NCI-H226 (cell line): ENCODE data around the gene ZNF451.

Source experiments
- DNase-seq: peaks from one replicate; pipeline ENCODE4 v3.0.0-alpha.2; 2015

The ZNF451 gene

DNA sequence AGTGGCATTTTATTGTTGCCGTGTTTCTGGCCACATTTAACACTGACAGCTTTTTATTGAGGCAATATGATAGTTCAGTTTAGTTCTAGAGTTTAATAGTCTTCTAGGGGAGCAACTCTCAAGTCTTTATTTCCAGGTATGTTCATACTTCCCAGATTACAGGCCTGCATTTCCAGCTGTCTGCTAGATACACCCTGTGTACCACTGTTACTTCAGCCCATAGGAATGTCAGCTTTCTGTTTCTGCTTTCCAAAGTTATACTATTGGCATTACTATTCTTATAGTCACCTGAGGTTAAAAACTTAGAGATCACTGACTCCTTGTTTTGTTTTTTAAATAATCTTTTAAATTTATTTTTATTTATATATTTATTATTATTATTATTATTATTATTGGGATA is 7.6 kb downstream of the ZNF451 start:
- peak; percentile 24 for DNase-seq

DNA sequence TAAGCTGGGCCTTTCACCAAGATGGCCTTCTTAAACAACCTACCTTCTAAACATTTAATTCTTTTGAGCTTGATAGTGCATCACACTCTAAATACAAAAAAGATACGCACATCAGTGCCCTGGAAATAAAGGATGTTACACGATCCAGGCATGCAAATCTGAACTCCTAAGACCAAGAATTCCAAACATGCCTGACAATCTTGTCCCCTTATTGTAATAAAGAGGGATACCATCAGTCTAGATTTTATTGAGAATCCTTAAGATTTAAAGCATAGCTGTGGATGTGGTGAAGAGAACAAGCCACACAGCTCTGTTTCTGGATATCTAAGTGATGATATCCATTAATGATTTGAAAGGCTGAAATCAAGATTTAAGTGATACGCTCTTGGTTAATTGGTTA is 13.0 kb downstream of the ZNF451 start:
- no peak for DNase-seq

GRCh38 chr6:57104336-57104735 is 14.3 kb downstream of the ZNF451 start:
- no peak for DNase-seq

DNA sequence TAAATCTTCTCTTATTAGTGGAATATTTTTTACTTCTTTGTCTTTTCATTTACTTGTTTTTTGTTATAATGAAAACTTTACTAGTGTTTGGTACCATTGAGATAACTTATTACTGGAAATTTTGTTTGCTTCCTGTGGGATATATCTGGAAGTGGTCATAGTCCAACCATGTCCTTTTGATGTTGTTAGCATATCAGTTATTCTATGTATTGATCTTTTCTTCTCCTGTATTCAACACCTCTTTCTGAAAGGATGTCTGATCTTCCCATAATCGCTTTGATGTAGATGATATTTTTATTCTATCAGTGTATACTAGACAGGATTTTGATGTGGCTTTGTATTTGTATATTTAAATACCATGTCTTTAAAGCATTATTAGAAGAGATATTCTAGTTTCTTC is 17.0 kb downstream of the ZNF451 start:
- DNase-seq = no peak

DNA sequence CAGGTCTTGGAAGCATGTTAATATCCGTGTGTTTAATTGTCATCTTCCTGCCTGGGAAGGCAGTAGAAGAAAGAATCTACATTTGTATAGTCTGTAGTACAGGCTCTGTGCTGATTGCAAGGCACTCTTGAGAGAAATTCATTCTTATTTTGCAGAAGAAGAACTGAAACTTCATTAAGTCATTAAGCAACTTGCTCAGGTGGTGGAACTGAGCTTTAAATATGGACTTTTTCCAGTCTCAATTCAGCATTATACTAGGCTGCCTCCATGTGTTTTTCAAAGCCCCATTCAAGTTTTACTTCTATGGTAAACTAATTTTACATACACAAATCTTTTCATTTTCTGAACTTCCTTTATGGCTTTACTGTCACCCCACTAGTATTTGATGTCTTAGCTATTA is 18.7 kb downstream of the ZNF451 start:
- no peak for DNase-seq

GRCh38 chr6:57109880-57110279 is 19.9 kb downstream of the ZNF451 start:
- no peak for DNase-seq

DNA sequence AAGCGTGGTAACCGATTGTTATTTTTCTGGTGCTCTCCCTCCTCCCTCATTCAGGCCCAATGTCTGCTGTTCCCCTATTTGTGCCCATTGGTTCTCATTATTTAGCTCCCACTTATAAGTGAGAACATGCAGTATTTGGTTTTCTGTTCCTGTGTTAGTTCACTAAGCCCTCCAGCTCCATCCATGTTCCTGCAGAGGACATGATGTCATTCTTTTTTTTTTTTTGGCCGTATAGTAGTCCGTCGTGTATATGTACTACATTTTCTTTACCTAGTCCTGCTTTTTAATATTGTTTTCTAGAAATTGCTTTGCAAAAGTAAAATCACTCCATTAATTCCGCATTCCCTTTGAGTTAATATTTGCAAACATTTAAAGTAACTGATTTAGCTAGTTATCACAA is 23.1 kb downstream of the ZNF451 start:
- DNase-seq = no peak

DNA sequence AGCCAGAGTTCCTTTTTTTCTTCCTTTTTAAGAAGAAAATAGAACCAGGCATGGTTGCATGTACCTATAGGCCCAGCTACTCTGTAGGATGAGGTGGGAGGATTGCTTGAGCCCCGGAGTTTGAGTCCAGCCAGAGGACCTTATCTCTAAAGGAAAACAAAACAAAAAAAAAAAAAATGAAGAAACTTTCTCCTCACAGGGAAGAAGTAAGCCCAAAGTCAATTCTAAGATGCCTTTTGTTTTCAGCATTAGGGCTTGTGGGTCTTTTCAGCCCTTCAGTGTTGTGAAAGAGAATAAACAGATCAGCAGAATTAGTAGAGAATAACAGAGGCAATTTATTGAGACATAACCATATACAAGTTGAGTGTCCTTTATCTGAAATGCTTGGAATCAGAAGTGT is 26.8 kb downstream of the ZNF451 start:
- DNase-seq = no peak

- DNase-seq = no peak
Measured at GRCh38 chr6:57117796-57118195, 27.8 kb downstream of the ZNF451 start.

DNA sequence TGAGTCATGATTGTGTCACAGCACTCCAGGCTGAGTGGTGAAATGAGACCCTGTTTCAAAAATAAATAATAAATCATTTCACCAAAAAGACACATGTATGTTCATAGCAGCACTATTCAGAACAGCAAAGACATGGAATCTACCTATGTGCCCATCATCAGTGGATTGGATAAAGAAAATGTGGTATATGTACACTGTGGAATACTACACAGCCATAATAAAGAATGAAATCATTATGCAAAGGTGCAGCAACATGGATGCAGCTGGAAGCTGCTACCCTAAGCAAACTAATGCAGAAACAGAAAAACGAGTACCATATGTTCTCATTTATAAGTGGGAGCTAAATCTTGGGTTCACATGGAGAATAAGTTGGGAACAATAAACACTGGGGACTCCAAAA is 33.1 kb downstream of the ZNF451 start:
- DNase-seq = no peak

GRCh38 chr6:57127763-57128162 is 37.8 kb downstream of the ZNF451 start:
- DNase-seq = no peak

GRCh38 chr6:57130661-57131177 is 40.7 kb downstream of the ZNF451 start:
- DNase-seq = no peak

DNA sequence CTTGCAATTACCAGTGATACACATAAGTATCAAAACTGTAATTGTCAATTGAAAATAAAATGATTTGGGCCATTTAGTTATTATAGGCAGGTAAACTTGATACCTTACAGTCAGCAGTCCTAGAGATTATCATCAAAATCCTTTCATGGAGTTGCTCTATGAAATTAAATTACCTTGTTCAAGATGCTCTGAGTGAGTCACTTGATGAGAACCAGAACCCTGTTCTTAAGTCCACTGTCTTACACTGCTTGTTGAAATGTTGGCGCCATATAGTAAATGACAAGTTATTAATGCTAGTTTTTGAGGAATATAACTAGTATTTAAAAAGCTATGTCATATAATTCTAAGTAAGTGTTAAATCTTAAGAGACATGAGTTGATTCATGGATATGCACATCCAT is 45.0 kb downstream of the ZNF451 start:
- no peak for DNase-seq

DNA sequence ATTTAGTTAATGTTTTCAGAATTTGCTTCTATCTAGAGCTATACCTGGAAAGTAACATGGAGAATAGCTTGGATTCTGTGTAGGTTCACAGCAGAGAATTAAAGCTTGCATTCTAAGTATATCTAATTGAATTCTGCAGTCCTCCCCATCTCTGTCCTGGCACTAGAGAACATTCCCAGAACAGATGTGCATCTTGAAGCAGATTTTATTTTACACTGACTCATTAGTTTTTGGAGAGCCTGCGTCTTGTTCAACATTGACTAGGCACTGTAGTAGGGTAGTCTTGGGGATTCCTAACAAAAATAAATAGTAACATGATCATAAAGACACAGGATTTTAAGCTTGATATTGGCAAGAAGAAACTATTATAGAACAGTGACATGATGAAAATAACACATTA is 45.9 kb downstream of the ZNF451 start:
- no peak for DNase-seq

DNA sequence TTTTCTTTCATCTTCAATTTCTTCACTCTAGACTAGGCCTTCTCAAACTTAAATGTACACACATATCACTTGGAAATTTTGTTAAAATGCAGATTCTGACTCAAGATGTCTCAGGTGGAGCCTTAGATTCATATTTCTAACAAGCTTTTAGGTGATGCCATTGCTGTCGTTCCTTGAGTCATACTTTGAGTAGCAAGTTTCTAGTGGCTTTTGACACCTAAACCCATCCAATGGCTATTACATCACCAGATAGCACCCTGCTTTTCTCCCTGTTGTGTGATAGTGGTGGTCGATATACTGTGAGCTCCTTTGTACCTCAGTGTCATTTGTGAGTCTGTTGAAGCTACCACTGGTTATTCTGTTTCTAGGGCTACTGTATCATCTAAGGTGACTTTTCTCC is 47.4 kb downstream of the ZNF451 start:
- no peak for DNase-seq

- no peak for DNase-seq
Measured at GRCh38 chr6:57138026-57138425, 48.0 kb downstream of the ZNF451 start.

GRCh38 chr6:57141451-57142177 is 51.6 kb downstream of the ZNF451 start:
- no peak for DNase-seq

- no peak for DNase-seq
Measured at GRCh38 chr6:57142178-57142525, 52.2 kb downstream of the ZNF451 start.

- DNase-seq = no peak
Measured at GRCh38 chr6:57143690-57144089, 53.7 kb downstream of the ZNF451 start.

- DNase-seq = no peak
Measured at GRCh38 chr6:57147401-57147800, 57.4 kb downstream of the ZNF451 start.

- DNase-seq = no peak
Measured at GRCh38 chr6:57147955-57148858, 58.2 kb downstream of the ZNF451 start.

DNA sequence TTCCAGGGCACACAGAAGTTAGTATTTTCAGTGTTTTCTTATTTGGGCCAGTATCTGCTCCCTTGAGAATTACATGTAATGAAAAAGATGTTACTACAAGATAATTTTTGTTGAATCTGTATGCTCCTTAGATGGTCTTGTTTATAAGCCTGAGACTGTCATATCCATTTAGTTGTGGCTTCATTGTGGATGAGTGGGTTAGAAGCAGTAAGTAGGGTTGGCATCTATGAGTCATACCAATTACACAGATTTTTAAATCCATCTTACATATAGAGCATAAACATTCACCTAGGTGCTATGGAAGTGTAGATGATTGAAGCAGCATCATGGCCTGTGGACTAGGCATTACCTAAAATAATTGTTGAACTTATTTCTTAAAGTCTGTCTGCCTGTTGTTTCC is 68.7 kb downstream of the ZNF451 start:
- no peak for DNase-seq

DNA sequence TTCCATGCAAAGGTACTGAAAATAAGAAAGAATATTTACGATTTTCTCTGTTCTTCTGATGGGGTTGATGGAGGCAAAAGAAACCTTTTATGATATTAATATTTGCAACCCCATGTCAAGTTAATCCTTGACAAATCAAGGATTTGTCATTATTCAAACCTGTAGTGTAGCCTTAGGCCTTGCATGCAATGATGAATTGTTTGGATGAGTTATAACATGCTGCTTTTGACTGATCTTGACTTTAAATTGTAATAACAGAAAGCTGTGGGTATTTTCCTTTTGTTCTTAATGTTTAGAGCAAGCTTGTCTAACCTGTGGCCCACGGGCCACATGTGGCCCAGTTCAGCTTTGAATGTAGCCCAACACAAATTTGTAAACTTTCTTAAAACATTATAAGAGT is 69.1 kb downstream of the ZNF451 start:
- no peak for DNase-seq

DNA sequence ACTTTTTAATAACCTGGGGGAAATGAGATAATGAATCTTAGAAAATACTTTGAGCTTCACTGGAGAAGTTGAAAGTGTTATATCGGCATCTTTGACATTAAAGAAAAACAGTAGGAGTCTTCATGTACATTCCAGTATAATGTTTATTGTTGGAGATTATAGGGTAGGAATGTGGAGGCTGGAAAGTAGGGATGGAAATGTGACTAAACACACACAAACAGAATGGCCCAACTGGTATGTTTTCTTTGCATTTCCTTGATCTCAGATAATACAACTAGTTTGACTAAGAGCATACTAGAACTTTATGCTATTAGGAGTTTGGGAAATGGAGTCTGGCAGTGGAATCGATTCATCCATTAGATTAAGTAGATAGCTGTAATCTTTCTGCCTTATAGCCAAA is 72.0 kb downstream of the ZNF451 start:
- no peak for DNase-seq
